ENCODE measurements around the gene ELMO1.

GRCh38 chr7:37194943-37195342 lies 253.7 kb downstream of the ELMO1 start:
- TF ChIP-seq CTCF (conservative IDR thresholded peaks at IDR 0.05; ENCODE audit: low read depth in 2 of 2): no peak
- no peak for TF ChIP-seq EZH2 (IDR thresholded peaks at IDR 0.05; ENCODE audit: low read depth, unreplicated experiment)
- no peak for TF ChIP-seq EZH2phosphoT487 (IDR thresholded peaks at IDR 0.05; ENCODE audit: unreplicated experiment)
- TF ChIP-seq JUNB (IDR thresholded peaks at IDR 0.05; ENCODE audit: unreplicated experiment): no peak
- no peak for TF ChIP-seq POLR2AphosphoS5 (IDR thresholded peaks at IDR 0.05; ENCODE audit: low read depth)
- no peak for TF ChIP-seq CREB1 (CRISPR knock-in tag; IDR thresholded peaks at IDR 0.05; ENCODE audit: low read depth)
- TF ChIP-seq REST (IDR thresholded peaks at IDR 0.05; ENCODE audit: unreplicated experiment): no peak

Data from GM23338 (cell line).